HCT116 (cell line): ENCODE results near the gene VPS4B. TPM values are rescaled to one million over a fixed set of nuclear protein-coding genes. Genes with fewer than 3 reads are reported as not detected.

Experiments
- ATAC-seq: fragments of 200-7000 bp; cut with Tn5 transposase; 2 replicates; pipeline ENCODE4 v1.9.1; 2020; ENCODE audit warnings: mild to moderate bottlenecking, moderate library complexity
- BruUV-seq: library from RNA; stranded (reverse); fragments of 400-500 nt; replicated peaks from 2 replicates; lab custom pipeline; 2021; lab: Mats Ljungman, UMichigan
- CTCF ChIA-PET: fragments of 300-600 bp; sonication (Branson Sonifier 250); formaldehyde crosslinking; loops from one replicate; lab custom pipeline; 2021; ENCODE audit warnings: antibody characterized with exemption; lab: Charles Lee
- POLR2A ChIA-PET: fragments of 300-600, 350-600 bp; sonication (Branson Sonifier 250); formaldehyde crosslinking; loops from one replicate; lab custom pipeline; 2021; ENCODE audit warnings: antibody characterized with exemption; lab: Charles Lee
- RAD21 ChIA-PET, 2 experiments: fragments of 300-600 bp; sonication (Branson Sonifier 250); formaldehyde crosslinking; loops; one replicate each; lab custom pipeline; 2023; ENCODE audit warnings: low total read pairs in 2 of 2; ENCODE audit not compliant: uncharacterized antibody in 2 of 2, unreplicated experiment in 2 of 2, low non-redundant PET in 1 of 2; lab: Charles Lee
- DNase-seq: peaks from one replicate; pipeline ENCODE4 v3.0.0-alpha.2; 2010; ENCODE audit warnings: low read depth, low spot score
- H2AFZ ChIP-seq: fragments of 200-600 bp; shearing (Covaris generic), sonication (generic); 2 replicates; pipeline ENCODE4 v1.6.1; 2017; ENCODE audit warnings: low read depth, mixed run types, mixed read lengths, antibody characterized with exemption, low read length; ENCODE audit not compliant: poor library complexity, severe bottlenecking
- H3K27ac ChIP-seq: 2 replicates; pipeline ENCODE4 v1.5.1; 2012; ENCODE audit warnings: low read depth, low read length
- H3K27me3 ChIP-seq: fragments of 200-600 bp; sonication (generic); 2 replicates; pipeline ENCODE4 v1.6.1; 2016; ENCODE audit warnings: mixed run types, low read length, mixed read lengths; ENCODE audit not compliant: insufficient read depth
- H3K36me3 ChIP-seq, 2 experiments: fragments of 200-500 bp in 1 of 2; fragments of 200-600 bp in 1 of 2; sonication (Bioruptor generic) in 1 of 2; sonication (generic) in 1 of 2; 2 replicates each; pipeline versions ENCODE4 v1.5.1 to v1.6.1; 2014 to 2016; ENCODE audit warnings: low read length in 2 of 2, inconsistent platforms in 1 of 2, mixed read lengths in 1 of 2, mixed run types in 1 of 2; ENCODE audit not compliant: insufficient read depth in 2 of 2, control insufficient read depth in 1 of 2
- H3K4me1 ChIP-seq, 2 experiments: fragments of 200-600 bp in 1 of 2; sonication (generic) in 1 of 2; 2 replicates each; pipeline versions ENCODE4 v1.5.1 to v1.6.1; 2012 to 2017; ENCODE audit warnings: low read length in 2 of 2, inconsistent platforms in 1 of 2, mild to moderate bottlenecking in 1 of 2, mixed read lengths in 1 of 2, mixed run types in 1 of 2, moderate library complexity in 1 of 2; ENCODE audit not compliant: insufficient read depth in 2 of 2, control insufficient read depth in 1 of 2
- H3K4me2 ChIP-seq: fragments of 200-600 bp; sonication (generic); 2 replicates; pipeline ENCODE4 v1.6.1; 2017; ENCODE audit warnings: mixed run types, low read length, mixed read lengths
- H3K4me3 ChIP-seq, 2 experiments: fragments of 200-600 bp in 1 of 2; sonication (generic) in 1 of 2; replicated peaks in 1 of 2; 2 replicates each; pipeline ENCODE4 v1.5.1; 2011 to 2016; ENCODE audit warnings: low read length in 2 of 2, control low read depth in 1 of 2, low read depth in 1 of 2, mild to moderate bottlenecking in 1 of 2, mixed read lengths in 1 of 2, mixed run types in 1 of 2
- H3K79me2 ChIP-seq: fragments of 200-600 bp; sonication (generic); 2 replicates; pipeline ENCODE4 v1.6.1; 2017; ENCODE audit warnings: mild to moderate bottlenecking, mixed run types, low read length, moderate library complexity, mixed read lengths; ENCODE audit not compliant: insufficient read depth
- H3K9ac ChIP-seq: fragments of 200-600 bp; sonication (generic); 2 replicates; pipeline ENCODE4 v1.6.1; 2016; ENCODE audit warnings: low read length, mixed read lengths
- H3K9me2 ChIP-seq: fragments of 200-600 bp; sonication (generic), shearing (Covaris generic); 2 replicates; pipeline ENCODE4 v1.6.1; 2017; ENCODE audit warnings: mixed run types, mild to moderate bottlenecking, moderate library complexity; ENCODE audit not compliant: insufficient read depth
- H3K9me3 ChIP-seq, 2 experiments: fragments of 200-500 bp in 1 of 2; fragments of 200-600 bp in 1 of 2; sonication (Bioruptor generic) in 1 of 2; sonication (generic) in 1 of 2; 2 replicates each; pipeline ENCODE4 v1.6.1; 2014 to 2017; ENCODE audit warnings: low read length in 2 of 2, mixed read lengths in 2 of 2, inconsistent platforms in 1 of 2, low read depth in 1 of 2, mild to moderate bottlenecking in 1 of 2, mixed run types in 1 of 2, moderate library complexity in 1 of 2; ENCODE audit not compliant: control insufficient read depth in 1 of 2, insufficient read depth in 1 of 2
- H4K20me1 ChIP-seq: fragments of 200-600 bp; sonication (generic), shearing (Covaris generic); 2 replicates; pipeline ENCODE4 v1.6.1; 2017; ENCODE audit warnings: mixed run types, mild to moderate bottlenecking, moderate library complexity; ENCODE audit not compliant: insufficient read depth
- ATF3 ChIP-seq: IDR thresholded peaks from 2 replicates; pipeline ENCODE4 v1.6.1; 2012
- CEBPB ChIP-seq: IDR thresholded peaks from 2 replicates; pipeline ENCODE4 v1.6.1; 2012; ENCODE audit warnings: low read depth
- CTCF ChIP-seq, 3 experiments: fragments of 200-600 bp in 1 of 3; sonication (generic) in 1 of 3; IDR thresholded peaks in 2 of 3; conservative IDR thresholded peaks in 1 of 3; 2 replicates each; pipeline ENCODE4 v1.5.1; 2012 to 2017; ENCODE audit warnings: low read depth in 2 of 3, low read length in 2 of 3, antibody characterized with exemption in 1 of 3, borderline replicate concordance in 1 of 3, control low read depth in 1 of 3, mild to moderate bottlenecking in 1 of 3, mixed read lengths in 1 of 3, mixed run types in 1 of 3, moderate library complexity in 1 of 3; ENCODE audit not compliant: insufficient read depth in 1 of 3
- ELF1 ChIP-seq: IDR thresholded peaks from 2 replicates; pipeline ENCODE4 v1.6.1; 2012; ENCODE audit warnings: low read depth, borderline replicate concordance
- EZH2 ChIP-seq: fragments of 200-600 bp; sonication (generic); IDR thresholded peaks from 2 replicates; pipeline ENCODE4 v1.6.1; 2017; ENCODE audit warnings: antibody characterized with exemption, mixed run types
- EZH2phosphoT487 ChIP-seq: fragments of 200-600 bp; IDR thresholded peaks from 2 replicates; pipeline ENCODE4 v1.6.1; 2018; ENCODE audit warnings: antibody characterized with exemption, borderline replicate concordance
- POLR2A ChIP-seq: IDR thresholded peaks from 2 replicates; pipeline ENCODE4 v1.7.0; 2011; ENCODE audit warnings: borderline replicate concordance; ENCODE audit not compliant: insufficient read depth, insufficient read length; ENCODE audit errors: extremely low read depth
- RAD21 ChIP-seq: IDR thresholded peaks from 2 replicates; pipeline ENCODE4 v1.6.1; 2012; ENCODE audit warnings: low read depth, mild to moderate bottlenecking
- TCF7L2 ChIP-seq: IDR thresholded peaks from 2 replicates; pipeline ENCODE4 v1.7.0; 2011; ENCODE audit warnings: borderline replicate concordance, inconsistent platforms; ENCODE audit not compliant: insufficient read depth, insufficient read length; ENCODE audit errors: extremely low read depth
- ZNF274 ChIP-seq: fragments of 200-500 bp; sonication (Bioruptor generic); IDR thresholded peaks from 2 replicates; pipeline ENCODE4 v1.6.1; 2014; ENCODE audit warnings: mild to moderate bottlenecking, low read depth, low read length, inconsistent platforms
- intact Hi-C: fragments of 100-400 bp; cut with micrococcal nuclease; formaldehyde crosslinking; loops from 2 replicates; pipeline ENCODE4 v1.10.0; 2022
- total RNA-seq: library from RNA; stranded (reverse); gene quantifications from one replicate; pipeline ENCODE4 v1.2.1, GENCODE V29; 2021; ENCODE audit not compliant: unreplicated experiment

VPS4B gene
- total RNA-seq, 1 experiment from 2014 or later = 68.3 TPM

DNA sequence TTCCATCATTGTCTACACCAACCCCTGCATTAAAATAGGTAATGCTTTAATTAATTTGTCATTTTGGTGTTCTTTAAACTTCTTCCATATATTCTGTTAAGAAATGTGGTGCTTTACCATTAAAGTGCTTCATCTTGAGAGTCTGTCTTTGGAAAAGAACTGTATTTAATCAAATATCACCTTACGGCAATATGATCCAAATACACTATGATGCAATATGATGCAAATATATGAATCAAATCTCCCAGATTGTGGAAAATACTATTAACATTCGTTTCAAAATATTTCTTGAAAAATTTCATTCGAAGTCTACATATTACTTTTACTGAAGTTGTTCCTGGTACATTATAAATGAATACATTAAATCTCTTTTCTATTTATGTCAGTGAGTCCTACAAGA lies 23.0 kb downstream of the VPS4B start:
- ChIA-PET CTCF (no interaction called here), POLR2A (no interaction called here), RAD21 (no interaction called here)
- H3K27me3 ChIP-seq = no peaks in the 10 kb centered on the region
- H3K36me3 ChIP-seq = peaks cover 26 to 43% of the 10 kb centered on the region in 2 experiments
- H3K9ac ChIP-seq = no peak overlapping the region
- no peaks in the 10 kb centered on the region for H3K79me2 ChIP-seq
- H2AFZ ChIP-seq = no peak overlapping the region
- H3K4me3 ChIP-seq = no peak overlapping the region
- no peaks in the 10 kb centered on the region for H3K9me3 ChIP-seq
- H3K4me2 ChIP-seq = no peak overlapping the region
- intact Hi-C loops = no loop called here
- TF ChIP-seq RAD21 = no peak
- no peak for TF ChIP-seq ZNF274
- TF ChIP-seq EZH2phosphoT487 = no peak
- no peak for TF ChIP-seq ELF1
- TF ChIP-seq TCF7L2 = no peak
- TF ChIP-seq POLR2A = no peak
- TF ChIP-seq CTCF (IDR thresholded peaks at IDR 0.05 in 2 of 3, conservative IDR thresholded peaks at IDR 0.05 in 1 of 3; ENCODE audit: borderline replicate concordance in 1 of 3, insufficient read depth in 1 of 3, low read depth in 2 of 3, low read length in 2 of 3) = no peak
- no peak for TF ChIP-seq CEBPB
- no peak for TF ChIP-seq EZH2
- no peak for TF ChIP-seq ATF3
- H3K27ac ChIP-seq = no peak overlapping the region
- no peaks in the 10 kb centered on the region for H4K20me1 ChIP-seq
- no peaks in the 10 kb centered on the region for H3K4me1 ChIP-seq
- ATAC-seq = no peak
- no peak for DNase-seq
- no peaks in the 10 kb centered on the region for H3K9me2 ChIP-seq
- no TSS peak for BruUV-seq
